ENCODE results near the gene RUSC1.

The RUSC1 gene

GRCh38 chr1:155296661-155297060 lies 24.0 kb upstream of the RUSC1 start:
- no peak for DNase-seq

- DNase-seq, result no peak
Observed at GRCh38 chr1:155297384-155297783, 23.3 kb upstream of the RUSC1 start.

- DNase-seq, result no peak
Observed at GRCh38 chr1:155300024-155300423, 20.7 kb upstream of the RUSC1 start.

GRCh38 chr1:155300553-155301329 lies 20.0 kb upstream of the RUSC1 start:
- no peak for DNase-seq

- no peak for DNase-seq
Observed at GRCh38 chr1:155301342-155301841, 19.3 kb upstream of the RUSC1 start, which contains the start of gene PKLR. PKLR (minus strand) TSS chr1:155301438; CDS start chr1:155301395, 43 bp downstream.

- DNase-seq, result no peak
Observed at GRCh38 chr1:155304558-155305063, 16.1 kb upstream of the RUSC1 start.

GRCh38 chr1:155305881-155306391 lies 14.8 kb upstream of the RUSC1 start:
- DNase-seq, result no peak

- DNase-seq, result peak; percentile 69
Observed at GRCh38 chr1:155307247-155307740, 13.4 kb upstream of the RUSC1 start.

GRCh38 chr1:155308493-155309422 lies 11.9 kb upstream of the RUSC1 start, which contains the start of gene FDPS:
FDPS (plus strand) TSS chr1:155308866; CDS start chr1:155309790, 924 bp downstream.
- peak; percentile 100 for DNase-seq

GRCh38 chr1:155309423-155310021 lies 11.2 kb upstream of the RUSC1 start:
- DNase-seq, result no peak

- DNase-seq, result no peak
Observed at GRCh38 chr1:155313261-155313660, 7.4 kb upstream of the RUSC1 start.

- no peak for DNase-seq
Observed at GRCh38 chr1:155316922-155317321, 3.8 kb upstream of the RUSC1 start.

- DNase-seq, result no peak
Observed at GRCh38 chr1:155318082-155318481, 2.6 kb upstream of the RUSC1 start.

- no peak for DNase-seq
Observed at GRCh38 chr1:155319536-155319935, 1.2 kb upstream of the RUSC1 start.

- DNase-seq, result no peak
Observed at GRCh38 chr1:155320252-155320651, 442 bp upstream of the RUSC1 start.

- no peak for DNase-seq
Observed at GRCh38 chr1:155321639-155322503, 1.2 kb downstream of the RUSC1 start.

GRCh38 chr1:155322571-155322952 lies 1.9 kb downstream of the RUSC1 start:
- peak; percentile 29 for DNase-seq

GRCh38 chr1:155322953-155323728 lies 2.4 kb downstream of the RUSC1 start:
- DNase-seq, result peak; percentile 89

GRCh38 chr1:155323729-155324036 lies 3.0 kb downstream of the RUSC1 start:
- peak; percentile 87 for DNase-seq

- peak; percentile 98 for DNase-seq
Observed at GRCh38 chr1:155324037-155324716, 3.5 kb downstream of the RUSC1 start.

Data from NCI-H1694 treated with DMSO at 0.1 percent for 48 hours (cell line).